Heart left ventricle (tissue), 16 donors: ENCODE measurements around the gene ZNF528. TPM values are rescaled to one million over a fixed set of nuclear protein-coding genes. Genes with fewer than 3 reads are reported as not detected.

Source experiments
- ATAC-seq, 4 donors: fragments of 200-7000 bp; cut with Tn5 transposase; one replicate each; pipeline ENCODE4 v1.9.1; 2020 to 2022; ENCODE audit warnings: moderate library complexity in 4 of 4, mild to moderate bottlenecking in 3 of 4, moderate number of reproducible peaks in 1 of 4
- DNase-seq, 5 donors: peaks; one replicate each; pipeline ENCODE4 v3.0.0-alpha.2; 2020
- H3K27ac ChIP-seq, 12 donors: fragments of 200-600 bp; sonication (generic) in 4 of 12; one replicate each; pipeline versions ENCODE4 v1.5.0 to v1.8.0; 2016 to 2022; ENCODE audit warnings: mild to moderate bottlenecking in 2 of 12
- H3K27me3 ChIP-seq, 9 donors: fragments of 200-600 bp; sonication (generic) in 2 of 9; one replicate each; pipeline versions ENCODE4 v1.5.1 to v1.8.0; 2016 to 2022; ENCODE audit warnings: mild to moderate bottlenecking in 3 of 9
- H3K36me3 ChIP-seq, 9 donors: fragments of 200-600 bp; sonication (generic) in 2 of 9; one replicate each; pipeline versions ENCODE4 v1.5.0 to v1.8.0; 2018 to 2022; ENCODE audit warnings: mild to moderate bottlenecking in 2 of 9
- H3K4me1 ChIP-seq, 12 donors: fragments of 200-600 bp; sonication (generic) in 4 of 12; one replicate each; pipeline versions ENCODE4 v1.5.0 to v1.8.0; 2016 to 2022; ENCODE audit warnings: mild to moderate bottlenecking in 3 of 12
- H3K4me3 ChIP-seq, 12 donors: fragments of 200-600 bp; sonication (generic) in 4 of 12; one replicate each; pipeline versions ENCODE4 v1.5.0 to v1.8.0; 2017 to 2022; ENCODE audit warnings: mild to moderate bottlenecking in 9 of 12, moderate library complexity in 4 of 12
- H3K9me3 ChIP-seq, 12 donors: fragments of 200-600 bp; sonication (generic) in 4 of 12; one replicate each; pipeline versions ENCODE4 v1.5.0 to v1.8.0; 2016 to 2022; ENCODE audit warnings: mild to moderate bottlenecking in 1 of 12
- POLR2A ChIP-seq, 2 donors: fragments of 450-650 bp; IDR thresholded peaks; one replicate each; pipeline ENCODE4 v1.6.1; 2017; ENCODE audit warnings: antibody characterized with exemption in 2 of 2, mild to moderate bottlenecking in 2 of 2, moderate library complexity in 2 of 2
- WGBS, 4 donors: extraction: QIAGEN DNeasy Blood & Tissue Kit in 2 of 4; methylation state at CpG; one replicate each; pipeline versions ENCODE4 v1.1.5 to v1.1.7; 2013 to 2018; 5-methylcytosine and 5-hydroxymethylcytosine counted together
- intact Hi-C, 10 donors: fragments of 100-400 bp; cut with DNase I; formaldehyde crosslinking; loops; one replicate each; pipeline versions ENCODE4 v1.11.1 to v1.14.2; 2022
- long read RNA-seq, 3 donors: library from polyadenylated mRNA; unstranded; transcript quantifications; one replicate each; pipeline ENCODE4 v2.0.0, GENCODE V29; 2020 to 2021
- polyA plus RNA-seq, 2 donors: library from polyadenylated mRNA; stranded (reverse); fragments of 200-250 nt; gene quantifications; one replicate each; pipeline ENCODE4 v1.2.3, GENCODE V29; 2013
- total RNA-seq, 9 donors: library from RNA; depleted of rRNA in 2 of 9; stranded (reverse); fragments of >200 nt in 2 of 9; fragmentation: NEBNext Ultra II Directional in 3 of 9; extraction: Animal tissue kit (Norgen Biotek cat#: 25700) in 3 of 9; gene quantifications; one replicate each; pipeline versions ENCODE4 v1.1.0 to v1.2.4, GENCODE V29; 2016 to 2023
- TF ChIP-seq, protein P1 (sequence below), 12 donors: fragments of 200-600 bp; sonication (generic) in 4 of 12; IDR thresholded peaks; one replicate each; pipeline versions ENCODE4 v1.5.0 to v1.8.0; 2018 to 2022; ENCODE audit warnings: antibody characterized with exemption in 12 of 12, mild to moderate bottlenecking in 5 of 12
- donor health status: ischemic (EF 13 %, LVEDD 7.1; RV severe dilation, severe dysfunction).
- donor health status: healthy with polysubstance abuse.
- donor health status: DM: no; HTN: yes; CAD: no.
- donor health status: DM: no; HTN: no; CAD: no.
- donor health status: ischemic (EF 25% LVEDD 6.9; RV normal size, moderate dysfunction).
- donor health status: ischemic (EF 25% LVEDD 5.7; RV mildly dilated, moderate dysfunction).
- donor health status: healthy.
- donor health status: DM: yes; HTN: yes; CAD: no.
- donor health status: ischemic (EF 35%, LVEDD 5.7; RV mildly dilated, moderate dysfunction).
- donor health status: nonischemic (EF 11% LVEDD 7.7; RV severe dilation, severe dysfunction).
- donor health status: DM: yes; HTN: yes; CAD: no.
- donor health status: PGD.
- donor health status: ischemic (EF 29% LVEDD 5.4; RV normal size, mild dysfunction).
- donor health status: nonischemic (EF 23%, LVEDD 6.1; RV moderate dilation, normal function).

The ZNF528 gene
- total RNA-seq = 10 to 100 TPM in 8 of 9 donors, 1 to 10 TPM in 1; 8.2 to 24.6 (median 18.4) TPM
- 10 to 100 TPM; 10.7 to 14.6 TPM for polyA plus RNA-seq
- long read RNA-seq, donor 1, full-length matches to known transcripts = 4 of 8 reads
- long read RNA-seq, donor 1, partial matches to known transcripts = 2 of 8 reads
- long read RNA-seq, donor 1, other reads (novel, unspliced or antisense) = 2 of 8 reads
- long read RNA-seq, donor 2, partial matches to known transcripts = 1 of 10 reads
- long read RNA-seq, donor 2, other reads (novel, unspliced or antisense) = 8 of 10 reads
- long read RNA-seq, donor 3, partial matches to known transcripts = 0 of 4 reads
- long read RNA-seq, donor 3, other reads (novel, unspliced or antisense) = 4 of 4 reads

DNA sequence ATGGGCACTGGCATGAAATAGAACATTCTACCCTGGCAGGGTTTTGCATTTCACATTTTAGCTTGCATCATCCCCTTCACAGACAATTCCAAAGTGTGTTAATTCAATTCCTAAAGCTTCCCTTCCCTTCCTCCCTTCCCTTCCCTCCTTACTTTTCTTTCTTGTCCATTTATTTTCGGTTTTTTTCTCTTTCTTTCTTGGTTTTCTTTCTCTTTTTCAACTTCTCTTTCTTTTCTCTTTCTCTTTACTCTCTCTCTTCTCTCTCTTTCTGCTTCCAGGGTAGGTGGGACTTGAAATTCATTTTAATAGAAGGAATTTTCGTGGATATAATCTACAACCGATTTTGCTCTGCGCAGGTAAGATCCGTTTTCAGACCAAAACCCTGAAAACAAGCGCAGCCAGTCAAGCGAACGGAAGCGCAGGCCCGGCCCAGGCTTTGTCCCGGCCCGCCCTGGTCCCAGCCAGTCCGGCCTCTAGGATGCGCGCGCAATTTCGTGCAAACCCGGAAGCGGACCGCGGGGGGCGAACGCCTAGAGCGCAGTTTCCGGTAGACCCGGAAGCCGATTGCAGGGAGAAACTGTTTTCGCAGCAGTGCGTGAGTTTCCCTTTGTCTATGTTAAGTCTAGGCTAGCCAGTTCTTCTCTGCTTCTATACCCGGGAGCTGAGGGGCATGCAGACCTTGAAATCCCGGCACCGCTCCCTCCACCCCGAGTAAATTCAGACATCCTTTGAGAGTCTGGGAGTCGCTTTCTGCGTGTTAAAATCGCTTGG, at the start of gene ZNF528:
Gene ZNF528, plus strand, starts transcription at position 540 of the 771 bp plus-strand sequence. CDS start 4,165 bp downstream, outside the sequence.
- peak within 1 kb of the TSS; percentile 35 to 84 (median 72) for H3K27ac ChIP-seq
- intact Hi-C loops = loop anchor here in 3 of 10 donors (1.0 to 5.0 kb wide), 3 partner anchors 27 to 56 kb away; partner anchors contain the start of gene ZNF578 (in 3 of the 3)
- WGBS, 4 donors = 0 to 1% (median 1%) methylated on average over 36 of the region's 36 CpGs
- TF ChIP-seq, protein P1, sequence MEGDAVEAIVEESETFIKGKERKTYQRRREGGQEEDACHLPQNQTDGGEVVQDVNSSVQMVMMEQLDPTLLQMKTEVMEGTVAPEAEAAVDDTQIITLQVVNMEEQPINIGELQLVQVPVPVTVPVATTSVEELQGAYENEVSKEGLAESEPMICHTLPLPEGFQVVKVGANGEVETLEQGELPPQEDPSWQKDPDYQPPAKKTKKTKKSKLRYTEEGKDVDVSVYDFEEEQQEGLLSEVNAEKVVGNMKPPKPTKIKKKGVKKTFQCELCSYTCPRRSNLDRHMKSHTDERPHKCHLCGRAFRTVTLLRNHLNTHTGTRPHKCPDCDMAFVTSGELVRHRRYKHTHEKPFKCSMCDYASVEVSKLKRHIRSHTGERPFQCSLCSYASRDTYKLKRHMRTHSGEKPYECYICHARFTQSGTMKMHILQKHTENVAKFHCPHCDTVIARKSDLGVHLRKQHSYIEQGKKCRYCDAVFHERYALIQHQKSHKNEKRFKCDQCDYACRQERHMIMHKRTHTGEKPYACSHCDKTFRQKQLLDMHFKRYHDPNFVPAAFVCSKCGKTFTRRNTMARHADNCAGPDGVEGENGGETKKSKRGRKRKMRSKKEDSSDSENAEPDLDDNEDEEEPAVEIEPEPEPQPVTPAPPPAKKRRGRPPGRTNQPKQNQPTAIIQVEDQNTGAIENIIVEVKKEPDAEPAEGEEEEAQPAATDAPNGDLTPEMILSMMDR (IDR thresholded peaks at IDR 0.05) = peak in 1 of 12 donors; percentile 4
- TF ChIP-seq POLR2A (IDR thresholded peaks at IDR 0.05) = peak; percentile 13 to 61
- no peaks in the 10 kb centered on the region for H3K27me3 ChIP-seq
- peak; percentile 100 for ATAC-seq
- DNase-seq = peak; percentile 97 to 99 (median 98)
- peaks cover 0 to 47% (median 8%) of the 10 kb centered on the region in 12 donors for H3K9me3 ChIP-seq
- peaks cover 0 to 21% (median 13%) of the 10 kb centered on the region in 12 donors for H3K4me1 ChIP-seq
- H3K36me3 ChIP-seq = peaks cover 5 to 77% (median 47%) of the 10 kb centered on the region in 9 donors
- H3K4me3 ChIP-seq = peak within 1 kb of the TSS; percentile 53 to 96 (median 78)

DNA sequence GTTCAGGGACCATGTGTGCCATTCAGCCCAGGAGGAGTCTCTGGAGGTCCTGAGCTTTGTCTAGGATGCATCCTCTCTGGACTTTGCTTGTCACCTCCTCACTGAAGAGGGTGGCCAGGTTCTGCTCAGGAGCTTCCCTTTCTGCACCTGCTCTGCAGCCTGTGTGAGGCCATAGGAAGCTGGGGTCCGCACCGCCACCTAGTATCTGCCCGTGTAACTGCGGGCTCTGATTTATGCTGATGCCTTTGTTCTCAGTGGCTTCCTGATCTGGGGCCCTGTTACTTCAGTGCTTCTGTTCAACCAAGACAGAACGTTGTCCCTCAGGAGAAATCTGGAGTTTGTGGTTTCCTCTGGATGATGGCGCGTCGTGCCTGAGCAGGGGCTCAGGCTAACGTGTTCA, 46.1 kb upstream of the ZNF528 start:
- Histone ChIP-seq H3K36me3 (peaks cover 0 to 78% (median 54%) of the 10 kb centered on the region in 9 donors), H3K27me3 (no peaks in the 10 kb centered on the region), H3K27ac (no peak overlapping the region), H3K4me3 (no peak overlapping the region), H3K9me3 (peaks cover 0 to 38% (median 0%) of the 10 kb centered on the region in 12 donors), H3K4me1 (no peaks in the 10 kb centered on the region)
- no peak for DNase-seq
- intact Hi-C loops = no loop called here
- TF ChIP-seq POLR2A (IDR thresholded peaks at IDR 0.05) = no peak
- TF ChIP-seq, protein P1 (IDR thresholded peaks at IDR 0.05) = no peak
- ATAC-seq = no peak
- 75 to 79% (median 77%) methylated on average over 9 of the region's 9 CpGs for WGBS, 4 donors

DNA sequence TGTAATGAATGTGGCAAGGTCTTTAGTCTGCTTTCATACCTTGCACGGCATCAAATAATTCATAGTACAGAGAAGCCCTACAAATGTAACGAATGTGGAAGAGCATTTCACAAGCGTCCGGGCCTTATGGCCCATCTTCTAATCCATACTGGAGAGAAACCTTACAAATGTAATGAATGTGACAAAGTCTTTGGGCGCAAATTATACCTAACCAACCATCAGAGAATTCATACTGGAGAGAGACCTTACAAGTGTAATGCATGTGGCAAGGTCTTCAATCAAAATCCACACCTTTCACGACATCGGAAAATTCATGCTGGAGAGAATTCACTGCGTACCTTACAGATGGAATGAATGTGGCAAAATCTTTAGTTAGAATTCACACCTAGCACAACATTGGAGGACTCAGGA, 31.2 kb upstream of the ZNF528 start:
- intact Hi-C loops = no loop called here
- DNase-seq = no peak
- no peak for ATAC-seq
- Histone ChIP-seq H3K36me3 (peaks cover 6 to 59% (median 19%) of the 10 kb centered on the region in 9 donors), H3K9me3 (peaks cover 0 to 82% (median 52%) of the 10 kb centered on the region in 12 donors), H3K4me3 (no peak overlapping the region), H3K27ac (no peak overlapping the region), H3K4me1 (peaks cover 0 to 9% (median 7%) of the 10 kb centered on the region in 12 donors), H3K27me3 (no peaks in the 10 kb centered on the region)
- TF ChIP-seq, protein P1 (IDR thresholded peaks at IDR 0.05) = no peak
- TF ChIP-seq POLR2A (IDR thresholded peaks at IDR 0.05) = no peak
- 97 to 99% (median 98%) methylated on average over 8 of the region's 8 CpGs for WGBS, 4 donors
